Adrenal gland (tissue), 12 donors: Measurements from ENCODE around the gene HIPK2. TPM values are rescaled to one million over a fixed set of nuclear protein-coding genes. Genes with fewer than 3 reads are reported as not detected.

ENCODE experiments used
- DNase-seq, 7 donors: peaks; one replicate each; pipeline ENCODE4 v3.0.0-alpha.2; 2019 to 2020
- H3K27ac ChIP-seq, 5 donors: fragments of 200-600 bp; sonication (generic) in 4 of 5; 1 replicate in 3 of 5; 2 replicates in 2 of 5; pipeline versions ENCODE4 v1.5.1 to v1.8.0; 2016 to 2020; ENCODE audit warnings: mild to moderate bottlenecking in 1 of 5
- H3K27me3 ChIP-seq: fragments of 200-600 bp; 2 replicates; pipeline ENCODE4 v1.8.0; 2021
- H3K36me3 ChIP-seq, 2 donors: fragments of 200-600 bp; replicated peaks in 1 of 2; 1 replicate in 1 of 2; 2 replicates in 1 of 2; pipeline versions ENCODE4 v1.5.1 to v1.8.0; 2018 to 2022
- H3K4me1 ChIP-seq, 2 donors: fragments of 200-600 bp; replicated peaks in 1 of 2; 1 replicate in 1 of 2; 2 replicates in 1 of 2; pipeline versions ENCODE4 v1.5.1 to v1.8.0; 2018 to 2021
- H3K4me3 ChIP-seq, 4 donors: fragments of 200-600 bp; sonication (generic) in 3 of 4; one replicate each; pipeline ENCODE4 v1.5.1; 2016 to 2018
- H3K9me3 ChIP-seq, 3 donors: fragments of 200-600 bp; sonication (generic) in 1 of 3; replicated peaks in 1 of 3; 1 replicate in 2 of 3; 2 replicates in 1 of 3; pipeline versions ENCODE4 v1.5.1 to v1.8.0; 2016 to 2021
- CTCF ChIP-seq, 6 experiments: fragments of 450-650 bp in 4 of 6; fragments of 200-600 bp in 2 of 6; sonication (generic) in 1 of 6; IDR thresholded peaks; 1 replicate in 5 of 6; 2 replicates in 1 of 6; pipeline versions ENCODE4 v1.5.1 to v1.8.0; 2016 to 2021; ENCODE audit warnings: antibody characterized with exemption in 6 of 6, mild to moderate bottlenecking in 2 of 6, moderate library complexity in 1 of 6
- POLR2A ChIP-seq, 2 donors: fragments of 450-650 bp; IDR thresholded peaks; one replicate each; pipeline ENCODE4 v1.6.1; 2017; ENCODE audit warnings: antibody characterized with exemption in 2 of 2, mild to moderate bottlenecking in 2 of 2, moderate library complexity in 1 of 2
- WGBS, 4 donors: extraction: QIAGEN DNeasy Blood & Tissue Kit in 2 of 4; methylation state at CpG; one replicate each; pipeline versions ENCODE4 v1.1.5 to v1.1.7; 2013 to 2017; 5-methylcytosine and 5-hydroxymethylcytosine counted together
- intact Hi-C, 2 donors: fragments of 100-400 bp; cut with DNase I; formaldehyde crosslinking; loops; one replicate each; pipeline versions ENCODE4 v1.14.1 to v1.15.0; 2022 to 2023
- polyA plus RNA-seq, 3 donors: library from polyadenylated mRNA; stranded (reverse); fragments of 200-250 nt in 2 of 3; fragments of 350-450 nt in 1 of 3; fragmentation: Illumina TruSeq in 1 of 3; extraction: RNeasy Lipid Tissue Mini Kit (QIAGEN cat#74804) in 1 of 3; gene quantifications; one replicate each; pipeline ENCODE4 v1.2.3, GENCODE V29; 2013 to 2014
- total RNA-seq, 9 donors: library from RNA; depleted of rRNA in 4 of 9; stranded (reverse); fragments of >200 nt in 4 of 9; fragments of 120-200 nt in 1 of 9; fragmentation: NEBNext Ultra II Directional in 1 of 9; extraction: Animal tissue kit (Norgen Biotek cat#: 25700) in 1 of 9; gene quantifications; one replicate each; pipeline versions ENCODE4 v1.1.0 to v1.2.4, GENCODE V29; 2013 to 2023
- donor health status: healthy with polysubstance abuse.
- donor health status: Bipolar disorder and iron deficiency.
- donor health status: DM: yes; HTN: yes; CAD: no.
- donor health status: DM: no; HTN: no; CAD: no.
- donor health status: DM: no; HTN: no; CAD: no.
- donor health status: DM: yes; HTN: yes; CAD: no.

Gene HIPK2
- total and polyA plus RNA-seq, 12 donors: 4.7 to 82.4 (median 49.8) TPM

- H3K9me3 ChIP-seq: no peaks in the 10 kb centered on the region
- TF ChIP-seq POLR2A (IDR thresholded peaks at IDR 0.05) (no peak), CTCF (IDR thresholded peaks at IDR 0.05) (no peak)
- DNase-seq: peak in 6 of 7 donors; percentile 37 to 79 (median 60)
- 66 to 84% (median 69%) methylated on average over 22 to 23 of the region's 23 CpGs for WGBS, 4 donors
- intact Hi-C loops: no loop called here
- peaks cover 11 to 32% of the 10 kb centered on the region in 2 donors for H3K4me1 ChIP-seq
- H3K4me3 ChIP-seq: no peak overlapping the region
- H3K36me3 ChIP-seq: peaks cover 0 to 25% of the 10 kb centered on the region in 2 donors
- no peaks in the 10 kb centered on the region for H3K27me3 ChIP-seq
- H3K27ac ChIP-seq: peak overlapping the region in 3 of 5 donors; percentile 3 to 82 (median 38)
Measured at GRCh38 chr7:139714163-139714901, 63.5 kb downstream of the HIPK2 start.

DNA sequence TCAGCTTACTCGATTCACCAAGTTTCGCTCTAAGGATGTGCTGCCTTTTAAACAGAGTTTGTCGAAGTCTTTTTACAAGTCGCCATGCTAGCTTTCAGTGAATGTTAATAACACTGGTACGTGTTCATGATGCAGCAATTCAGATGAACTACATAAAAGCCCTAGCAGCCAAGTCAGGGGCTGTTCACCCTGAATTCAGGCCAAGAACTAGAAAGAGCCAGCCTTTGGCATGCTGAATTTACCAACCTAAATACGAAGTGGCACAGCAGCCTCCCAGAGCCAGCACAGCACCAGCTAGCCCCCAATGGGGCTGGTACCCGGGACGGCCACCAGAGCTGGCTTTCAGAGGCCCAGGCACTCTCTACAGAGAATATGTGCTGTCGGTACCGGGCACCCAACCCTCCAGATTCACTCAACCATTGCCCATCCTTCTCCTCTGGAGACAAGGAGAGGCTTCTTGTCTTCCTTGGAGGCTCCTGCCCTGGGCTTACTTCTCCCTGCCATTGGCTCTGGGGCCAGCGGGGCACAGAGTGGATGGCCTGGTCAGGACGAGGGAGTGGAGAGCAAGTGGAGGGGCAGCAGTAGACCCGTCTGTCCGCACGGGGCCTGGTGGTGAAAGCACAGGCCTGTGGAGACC, 64.2 kb downstream of the HIPK2 start:
- intact Hi-C loops: no loop called here
- no peaks in the 10 kb centered on the region for H3K27me3 ChIP-seq
- peaks cover 0 to 25% of the 10 kb centered on the region in 2 donors for H3K36me3 ChIP-seq
- peak overlapping the region in 3 of 5 donors; percentile 3 to 82 (median 38) for H3K27ac ChIP-seq
- 82 to 92% (median 91%) methylated on average over 11 to 15 of the region's 15 CpGs for WGBS, 4 donors
- no peak overlapping the region for H3K4me3 ChIP-seq
- peak in 2 of 7 donors; percentile 9 to 45 for DNase-seq
- H3K4me1 ChIP-seq: peaks cover 17 to 34% of the 10 kb centered on the region in 2 donors
- H3K9me3 ChIP-seq: no peaks in the 10 kb centered on the region
- no peak for TF ChIP-seq CTCF (IDR thresholded peaks at IDR 0.05)

DNA sequence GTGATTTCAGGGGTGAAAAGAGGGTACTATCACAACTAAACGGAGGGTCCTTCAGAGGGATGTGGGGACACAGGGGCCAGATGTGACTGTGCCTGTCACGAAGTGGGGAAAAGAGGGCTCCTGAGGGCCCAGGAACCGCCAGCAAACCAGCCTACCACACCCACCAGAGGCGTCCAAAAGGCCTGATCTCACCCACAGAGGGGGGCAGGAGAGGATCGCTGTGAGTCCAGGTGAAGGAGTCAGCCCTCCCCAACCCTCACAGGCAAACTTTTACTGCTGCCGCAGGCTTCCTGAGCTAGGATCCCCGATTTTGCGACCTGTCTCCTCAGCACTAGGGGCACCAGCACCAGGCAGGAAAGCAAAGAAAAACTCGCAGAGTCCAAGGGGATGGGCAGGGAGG, 64.7 kb downstream of the HIPK2 start:
- DNase-seq: peak in 2 of 7 donors; percentile 8 to 29
- TF ChIP-seq POLR2A (IDR thresholded peaks at IDR 0.05): no peak
- peaks cover 17 to 28% of the 10 kb centered on the region in 2 donors for H3K4me1 ChIP-seq
- peaks cover 0 to 25% of the 10 kb centered on the region in 2 donors for H3K36me3 ChIP-seq
- intact Hi-C loops: no loop called here
- H3K27ac ChIP-seq: peak overlapping the region in 2 of 5 donors; percentile 38 to 82
- no peak overlapping the region for H3K4me3 ChIP-seq
- no peaks in the 10 kb centered on the region for H3K27me3 ChIP-seq
- H3K9me3 ChIP-seq: no peaks in the 10 kb centered on the region
- 85 to 93% (median 88%) methylated on average over 8 to 9 of the region's 9 CpGs for WGBS, 4 donors

DNA sequence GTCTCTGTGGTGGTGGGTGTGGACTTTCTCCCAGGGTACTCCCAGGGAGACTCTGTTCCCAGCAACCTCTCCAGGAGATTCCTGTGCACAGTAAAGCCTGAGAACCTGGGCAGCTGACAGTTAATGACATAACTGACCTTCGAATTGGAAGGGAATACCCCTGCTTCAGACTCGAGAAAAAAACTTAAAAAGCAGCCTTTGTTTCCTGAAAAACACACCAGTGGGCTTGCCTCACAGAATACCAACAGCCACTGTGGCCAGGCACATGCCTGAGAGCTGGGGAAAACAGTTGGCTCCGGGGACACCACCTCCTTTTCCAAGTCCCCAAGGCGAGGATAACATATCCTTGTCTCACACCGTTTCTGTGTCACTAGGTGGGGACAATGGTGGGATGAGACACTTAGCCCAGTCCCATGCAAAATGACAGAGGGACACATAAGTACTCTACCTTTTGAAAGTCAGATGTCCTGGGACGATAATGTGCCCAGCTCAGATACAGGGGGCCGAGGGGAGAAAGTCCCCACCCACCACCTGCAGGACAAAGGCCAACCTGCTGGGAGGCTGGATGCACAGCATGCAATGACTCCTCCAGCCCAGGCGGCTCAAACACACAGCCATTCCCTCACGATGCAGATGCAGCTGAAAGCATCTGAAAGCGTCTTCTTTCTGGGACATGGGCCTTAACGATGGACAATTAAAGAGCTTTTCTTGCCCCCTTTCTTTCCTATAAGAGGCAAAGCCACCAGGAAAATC, 65.6 kb downstream of the HIPK2 start:
- peak in 2 of 7 donors; percentile 7 to 49 for DNase-seq
- 63 to 73% (median 70%) methylated on average over 9 to 11 of the region's 11 CpGs for WGBS, 4 donors
- TF ChIP-seq CTCF (IDR thresholded peaks at IDR 0.05) (no peak), POLR2A (IDR thresholded peaks at IDR 0.05) (no peak)
- Histone ChIP-seq H3K27me3 (no peaks in the 10 kb centered on the region), H3K4me1 (peaks cover 17 to 26% of the 10 kb centered on the region in 2 donors), H3K27ac (no peak overlapping the region), H3K36me3 (peaks cover 0 to 25% of the 10 kb centered on the region in 2 donors), H3K4me3 (no peak overlapping the region), H3K9me3 (no peaks in the 10 kb centered on the region)
- intact Hi-C loops: no loop called here
